Measurements from ENCODE around the gene DYNLL1. TPM values are rescaled to one million over a fixed set of nuclear protein-coding genes. Genes with fewer than 3 reads are reported as not detected.

DYNLL1 gene
- total RNA-seq, 4 donors from 2014 or later, result 70.6 to 280 (median 137) TPM

DNA sequence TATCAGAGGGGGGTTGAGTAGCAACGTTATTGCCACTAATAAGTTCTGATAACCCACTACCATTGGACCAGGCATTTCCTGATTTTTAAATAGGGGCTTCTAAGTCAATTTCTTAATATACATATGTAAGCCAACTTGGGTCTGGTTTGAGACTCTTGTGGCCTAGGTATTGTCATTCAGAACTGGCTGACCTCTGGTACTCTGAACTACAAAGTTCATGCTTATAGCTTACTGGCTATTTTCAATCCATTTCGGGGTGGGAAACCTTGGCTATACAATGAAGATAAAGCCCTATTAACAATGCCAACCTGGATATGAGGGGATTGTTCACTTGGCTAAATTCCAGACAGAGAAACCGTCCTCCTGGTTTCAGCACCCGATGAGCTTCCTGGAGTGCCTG is 8.7 kb downstream of the DYNLL1 start:
- TF ChIP-seq, protein P1, sequence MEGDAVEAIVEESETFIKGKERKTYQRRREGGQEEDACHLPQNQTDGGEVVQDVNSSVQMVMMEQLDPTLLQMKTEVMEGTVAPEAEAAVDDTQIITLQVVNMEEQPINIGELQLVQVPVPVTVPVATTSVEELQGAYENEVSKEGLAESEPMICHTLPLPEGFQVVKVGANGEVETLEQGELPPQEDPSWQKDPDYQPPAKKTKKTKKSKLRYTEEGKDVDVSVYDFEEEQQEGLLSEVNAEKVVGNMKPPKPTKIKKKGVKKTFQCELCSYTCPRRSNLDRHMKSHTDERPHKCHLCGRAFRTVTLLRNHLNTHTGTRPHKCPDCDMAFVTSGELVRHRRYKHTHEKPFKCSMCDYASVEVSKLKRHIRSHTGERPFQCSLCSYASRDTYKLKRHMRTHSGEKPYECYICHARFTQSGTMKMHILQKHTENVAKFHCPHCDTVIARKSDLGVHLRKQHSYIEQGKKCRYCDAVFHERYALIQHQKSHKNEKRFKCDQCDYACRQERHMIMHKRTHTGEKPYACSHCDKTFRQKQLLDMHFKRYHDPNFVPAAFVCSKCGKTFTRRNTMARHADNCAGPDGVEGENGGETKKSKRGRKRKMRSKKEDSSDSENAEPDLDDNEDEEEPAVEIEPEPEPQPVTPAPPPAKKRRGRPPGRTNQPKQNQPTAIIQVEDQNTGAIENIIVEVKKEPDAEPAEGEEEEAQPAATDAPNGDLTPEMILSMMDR (IDR thresholded peaks at IDR 0.05; ENCODE audit: low read depth), result no peak

DNA sequence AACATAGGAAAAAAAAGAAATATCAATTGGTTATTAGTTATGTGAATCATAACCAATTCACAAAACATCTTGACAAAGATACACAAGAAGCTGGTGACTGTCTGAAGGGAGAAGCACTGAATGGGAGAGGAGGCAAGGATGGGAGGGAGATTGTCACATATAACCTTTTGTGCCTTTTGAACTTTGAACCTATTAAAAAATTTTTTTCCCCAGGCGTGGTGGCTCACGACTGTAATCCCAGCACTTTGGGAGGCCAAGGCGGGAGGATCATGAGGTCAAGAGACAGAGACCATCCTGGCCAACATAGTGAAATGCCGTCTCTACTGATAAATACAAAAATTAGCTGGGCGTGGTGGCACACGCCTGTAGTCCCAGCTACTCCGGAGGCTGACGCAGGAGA is 12.6 kb downstream of the DYNLL1 start:
- TF ChIP-seq, protein P1 (IDR thresholded peaks at IDR 0.05; ENCODE audit: low read depth), result no peak

DNA sequence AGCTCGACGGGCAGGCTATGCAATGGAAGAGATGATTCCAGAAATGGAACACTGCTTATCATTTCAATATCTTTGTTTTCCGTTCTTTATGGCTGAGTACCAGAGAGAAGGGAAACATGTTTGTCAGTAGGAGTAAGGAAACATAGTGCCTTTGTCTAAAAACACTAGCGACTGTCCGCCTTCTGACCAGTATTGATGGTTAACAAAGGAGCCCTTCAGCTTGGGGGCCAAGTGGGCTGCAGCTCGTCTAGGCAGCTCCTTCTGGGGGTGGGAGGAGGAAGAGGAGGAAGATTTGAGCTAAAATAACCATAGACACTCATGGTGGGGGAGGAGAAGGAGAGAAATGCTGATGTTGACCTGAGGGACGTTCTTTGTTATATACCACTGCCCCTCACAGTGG is 18.1 kb downstream of the DYNLL1 start:
- TF ChIP-seq, protein P1 (IDR thresholded peaks at IDR 0.05; ENCODE audit: low read depth), result no peak

DNA sequence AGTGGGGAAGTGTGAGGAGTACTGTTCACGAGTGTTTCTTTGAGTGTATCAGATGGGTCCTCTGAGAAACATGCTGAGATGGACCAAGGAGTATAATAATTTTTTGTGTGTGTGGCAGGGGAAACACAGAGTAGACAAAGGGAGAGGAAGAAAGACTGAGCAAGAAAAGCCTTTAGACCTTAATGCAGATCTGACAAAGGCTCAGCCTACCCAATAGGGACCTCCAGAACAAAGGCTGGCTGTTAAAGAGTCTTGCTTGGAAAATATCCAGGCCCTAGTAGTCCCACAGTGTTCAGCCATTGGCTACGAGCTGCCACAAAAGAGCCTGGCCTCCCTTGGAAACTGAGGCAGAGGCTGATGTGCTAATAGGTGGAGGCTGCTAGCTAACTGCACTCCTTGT is 19.6 kb downstream of the DYNLL1 start:
- TF ChIP-seq, protein P1 (IDR thresholded peaks at IDR 0.05; ENCODE audit: low read depth), result no peak

DNA sequence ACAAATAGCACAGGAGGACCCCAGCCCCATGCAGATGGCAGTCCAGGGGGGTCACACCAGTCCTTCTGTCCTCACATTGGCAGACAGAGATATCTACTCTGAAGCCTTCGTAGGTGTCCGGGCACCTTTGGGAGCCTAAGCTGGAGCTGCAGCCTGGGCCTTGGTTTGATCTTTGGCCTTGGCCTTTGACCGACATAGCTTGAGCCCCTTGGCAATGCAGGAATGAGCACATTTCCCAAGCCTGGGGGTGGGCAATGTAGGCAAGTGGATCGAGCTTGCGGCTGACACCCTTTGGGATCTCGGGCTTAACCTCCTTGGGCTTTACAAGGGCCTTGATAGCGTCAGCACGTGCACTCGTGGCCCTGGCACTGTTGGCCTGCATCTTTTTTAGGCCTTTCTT is 26.7 kb downstream of the DYNLL1 start:
- TF ChIP-seq, protein P1 (IDR thresholded peaks at IDR 0.05; ENCODE audit: low read depth), result no peak

DNA sequence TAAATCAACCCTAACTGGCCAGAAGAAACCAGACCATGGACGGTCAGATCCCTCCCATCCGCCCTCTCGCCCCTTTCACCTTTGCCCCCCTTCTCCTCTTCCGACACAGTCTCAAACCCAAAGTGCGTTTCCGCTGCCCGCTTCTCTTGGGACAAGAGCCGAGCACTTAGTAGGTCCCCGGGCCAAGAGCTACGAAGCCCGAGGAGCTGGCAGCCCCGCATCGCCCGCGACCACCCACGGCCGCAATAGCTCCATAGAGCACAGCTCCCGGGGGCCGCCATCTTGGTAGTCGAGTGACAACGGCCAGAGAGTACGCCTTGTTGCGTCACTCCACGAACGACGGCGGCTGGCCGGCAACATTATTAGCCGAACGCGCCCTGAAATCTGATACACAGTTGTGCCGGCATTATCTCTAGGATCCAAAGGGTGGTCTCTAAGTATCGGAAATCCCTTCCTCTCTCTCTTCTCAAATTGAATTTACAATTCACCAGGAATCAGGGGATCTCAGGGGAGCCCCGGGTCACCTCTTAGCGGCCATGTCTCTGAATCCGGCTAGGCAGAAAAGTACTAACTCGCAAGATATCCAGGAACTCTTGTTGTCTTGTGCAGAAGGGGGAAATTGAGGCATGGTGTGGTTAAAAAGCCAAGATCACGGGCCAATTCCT is 33.1 kb downstream of the DYNLL1 start, which contains the start of gene COQ5:
Gene COQ5 (minus strand): TSS at position 298 of the 665 bp plus-strand sequence. CDS start 17 bp downstream, at position 281.
- TF ChIP-seq, protein P1 (IDR thresholded peaks at IDR 0.05; ENCODE audit: low read depth), result no peak

DNA sequence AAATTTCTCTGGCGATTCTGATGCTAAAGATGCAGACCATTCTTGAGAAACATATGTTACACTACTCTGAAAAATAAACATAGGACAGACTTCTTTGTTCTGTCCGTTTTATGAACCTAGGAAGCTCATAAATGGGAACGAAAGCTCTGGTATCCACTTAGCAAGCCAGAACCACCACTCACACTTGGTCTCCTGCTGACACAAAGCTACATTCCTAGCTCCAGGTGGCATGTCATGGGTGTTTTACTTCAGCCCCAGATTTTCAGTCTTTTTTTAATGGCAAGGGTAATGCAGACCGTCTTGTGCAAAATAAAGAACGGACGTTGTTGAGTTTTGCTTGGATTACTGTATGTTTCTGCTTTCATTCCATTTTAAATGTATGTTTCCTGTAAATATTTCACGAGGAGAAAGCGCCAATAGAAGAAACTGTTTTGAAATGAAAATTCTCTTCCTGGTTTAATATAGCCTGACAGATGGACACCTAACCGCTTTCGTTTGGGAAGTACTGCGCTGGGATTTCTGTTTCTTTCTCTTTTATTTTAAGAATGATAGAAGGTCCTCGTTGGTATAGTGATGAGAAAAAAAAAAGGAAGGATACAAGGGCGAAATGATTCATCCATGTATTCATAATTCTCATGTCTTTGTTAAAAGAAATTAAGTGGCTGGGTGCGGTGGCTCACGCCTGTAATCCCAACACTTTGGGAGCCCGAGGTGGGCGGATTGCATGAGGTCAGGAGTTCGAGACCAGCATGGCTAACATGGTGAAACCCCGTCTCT is 33.9 kb downstream of the DYNLL1 start:
- TF ChIP-seq, protein P1 (IDR thresholded peaks at IDR 0.05; ENCODE audit: low read depth), result no peak
